ENCODE data around the gene DUSP9. TPM values are rescaled to one million over a fixed set of nuclear protein-coding genes. Genes with fewer than 3 reads are reported as not detected.
"Not testable (repeated sequence)": the region's sequence is repeated elsewhere in the genome, so short reads cannot be mapped to it uniquely, and the experiment has no call there.

DUSP9 gene
- total RNA-seq, 1 donor from 2014 or later = 4.1 TPM

DNA sequence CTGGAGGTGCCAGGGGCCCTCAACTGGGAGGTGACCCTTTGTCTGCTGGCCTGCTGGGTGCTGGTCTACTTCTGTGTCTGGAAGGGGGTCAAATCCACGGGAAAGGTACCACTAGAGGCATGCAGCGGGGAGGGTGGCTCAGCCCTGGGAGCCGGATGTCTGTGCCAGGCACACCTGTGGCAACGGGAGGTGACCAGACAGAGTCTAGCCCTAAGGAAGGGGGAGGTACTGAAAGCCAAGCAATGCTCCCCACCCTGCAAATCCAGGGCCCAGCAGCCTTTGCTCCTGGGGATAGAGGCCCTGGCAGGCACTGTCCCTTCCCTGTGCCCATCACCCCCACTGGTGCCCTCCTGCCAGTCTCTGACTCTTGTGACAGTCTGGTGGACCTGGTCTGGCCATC lies 45.0 kb downstream of the DUSP9 start:
- Histone ChIP-seq H3K36me3 (ENCODE audit: control insufficient read depth, insufficient read depth, low read length) (no peaks in the 10 kb centered on the region), H3K27me3 (ENCODE audit: control insufficient read depth, insufficient read depth, low read length) (no peaks in the 10 kb centered on the region), H3K4me3 (ENCODE audit: low read depth, low read length) (no peak overlapping the region)
- no peak for DNase-seq (ENCODE audit: low read depth)
- TF ChIP-seq CTCF (IDR thresholded peaks at IDR 0.05; ENCODE audit: insufficient read depth, low read length, poor library complexity, severe bottlenecking) = no peak

DNA sequence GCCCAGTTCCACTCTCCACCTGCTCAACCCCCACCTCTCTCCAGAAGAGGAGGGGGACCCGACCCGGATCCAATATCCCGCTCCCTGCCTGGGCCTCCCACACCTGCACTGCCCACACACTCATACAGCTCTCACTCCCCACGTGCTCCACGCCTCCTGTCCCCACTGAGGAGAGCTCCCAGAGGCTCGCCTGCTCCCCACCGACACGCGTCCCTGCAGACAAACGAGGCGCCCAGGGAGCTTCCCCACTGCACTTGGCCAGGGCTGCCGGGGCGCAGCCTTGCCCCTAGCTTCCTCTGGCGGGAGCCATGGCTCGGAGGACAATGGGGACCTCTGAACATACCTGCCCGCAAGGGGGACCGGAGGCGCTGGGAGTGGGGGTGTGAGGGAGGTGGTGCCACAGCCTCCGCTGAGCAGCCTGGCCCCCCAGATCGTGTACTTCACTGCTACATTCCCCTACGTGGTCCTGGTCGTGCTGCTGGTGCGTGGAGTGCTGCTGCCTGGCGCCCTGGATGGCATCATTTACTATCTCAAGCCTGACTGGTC lies 45.7 kb downstream of the DUSP9 start:
- DNase-seq (ENCODE audit: low read depth) = no peak
- Histone ChIP-seq H3K4me3 (ENCODE audit: low read depth, low read length) (no peak overlapping the region), H3K36me3 (ENCODE audit: control insufficient read depth, insufficient read depth, low read length) (no peaks in the 10 kb centered on the region), H3K27me3 (ENCODE audit: control insufficient read depth, insufficient read depth, low read length) (no peaks in the 10 kb centered on the region)
- TF ChIP-seq CTCF (IDR thresholded peaks at IDR 0.05; ENCODE audit: insufficient read depth, low read length, poor library complexity, severe bottlenecking) = no peak

DNA sequence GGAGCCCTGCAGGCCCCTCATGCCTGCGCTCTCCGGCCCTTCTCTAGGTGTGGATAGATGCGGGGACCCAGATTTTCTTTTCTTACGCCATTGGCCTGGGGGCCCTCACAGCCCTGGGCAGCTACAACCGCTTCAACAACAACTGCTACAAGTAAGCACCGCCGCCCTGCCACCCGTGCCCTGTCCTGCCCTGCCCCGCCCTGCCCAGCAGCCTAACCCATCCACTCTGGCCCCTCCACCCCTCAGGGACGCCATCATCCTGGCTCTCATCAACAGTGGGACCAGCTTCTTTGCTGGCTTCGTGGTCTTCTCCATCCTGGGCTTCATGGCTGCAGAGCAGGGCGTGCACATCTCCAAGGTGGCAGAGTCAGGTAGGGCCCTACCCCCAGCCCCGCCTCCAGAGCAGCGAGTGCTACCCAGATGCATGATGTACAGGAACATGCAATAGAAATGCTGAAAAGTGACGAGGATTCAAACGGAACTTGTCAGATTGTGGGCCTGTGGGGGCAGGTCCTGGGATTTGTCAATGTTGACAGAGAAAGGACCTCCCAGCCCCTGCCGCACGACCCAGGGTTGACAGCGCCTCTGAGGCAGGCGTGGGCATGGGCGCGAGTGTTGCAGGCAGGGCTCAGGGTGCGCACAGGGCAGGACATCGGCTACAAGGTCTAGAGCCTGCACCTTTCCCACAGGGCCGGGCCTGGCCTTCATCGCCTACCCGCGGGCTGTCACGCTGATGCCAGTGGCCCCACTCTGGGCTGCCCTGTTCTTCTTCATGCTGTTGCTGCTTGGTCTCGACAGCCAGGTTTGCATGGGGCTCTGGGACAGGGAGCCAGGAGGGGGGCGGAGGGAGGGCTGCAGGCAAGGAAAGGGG lies 46.4 kb downstream of the DUSP9 start:
- Histone ChIP-seq H3K36me3 (ENCODE audit: control insufficient read depth, insufficient read depth, low read length) (no peaks in the 10 kb centered on the region), H3K4me3 (ENCODE audit: low read depth, low read length) (no peak overlapping the region), H3K27me3 (ENCODE audit: control insufficient read depth, insufficient read depth, low read length) (no peaks in the 10 kb centered on the region)
- no peak for TF ChIP-seq CTCF (IDR thresholded peaks at IDR 0.05; ENCODE audit: insufficient read depth, low read length, poor library complexity, severe bottlenecking)
- DNase-seq (ENCODE audit: low read depth) = no peak

DNA sequence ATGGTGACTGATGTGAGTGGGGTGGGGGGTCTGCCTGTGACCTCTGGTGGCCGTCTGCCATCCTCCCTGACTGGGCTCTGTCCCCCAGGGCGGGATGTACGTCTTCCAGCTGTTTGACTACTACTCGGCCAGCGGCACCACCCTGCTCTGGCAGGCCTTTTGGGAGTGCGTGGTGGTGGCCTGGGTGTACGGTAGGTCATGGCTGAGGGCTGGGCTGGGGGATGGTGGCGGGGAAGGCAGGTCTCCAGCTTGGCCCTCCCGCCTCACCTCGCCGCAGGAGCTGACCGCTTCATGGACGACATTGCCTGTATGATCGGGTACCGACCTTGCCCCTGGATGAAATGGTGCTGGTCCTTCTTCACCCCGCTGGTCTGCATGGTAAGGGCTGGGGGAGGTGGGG lies 47.3 kb downstream of the DUSP9 start:
- H3K4me3 ChIP-seq (ENCODE audit: low read depth, low read length); H3K36me3 ChIP-seq (ENCODE audit: control insufficient read depth, insufficient read depth, low read length); DNase-seq (ENCODE audit: low read depth); H3K27me3 ChIP-seq (ENCODE audit: control insufficient read depth, insufficient read depth, low read length): not testable (repeated sequence)

GRCh38 chrX:153694687-153695270 lies 47.8 kb downstream of the DUSP9 start:
- DNase-seq (ENCODE audit: low read depth) = no peak
- H3K4me3 ChIP-seq (ENCODE audit: low read depth, low read length) = no peak overlapping the region
- no peaks in the 10 kb centered on the region for H3K36me3 ChIP-seq (ENCODE audit: control insufficient read depth, insufficient read depth, low read length)
- H3K27me3 ChIP-seq (ENCODE audit: control insufficient read depth, insufficient read depth, low read length) = no peaks in the 10 kb centered on the region
- no peak for TF ChIP-seq CTCF (IDR thresholded peaks at IDR 0.05; ENCODE audit: insufficient read depth, low read length, poor library complexity, severe bottlenecking)

- no peaks in the 10 kb centered on the region for H3K27me3 ChIP-seq (ENCODE audit: control insufficient read depth, insufficient read depth, low read length)
- H3K4me3 ChIP-seq (ENCODE audit: low read depth, low read length) = no peak overlapping the region
- no peaks in the 10 kb centered on the region for H3K36me3 ChIP-seq (ENCODE audit: control insufficient read depth, insufficient read depth, low read length)
- no peak for TF ChIP-seq CTCF (IDR thresholded peaks at IDR 0.05; ENCODE audit: insufficient read depth, low read length, poor library complexity, severe bottlenecking)
- DNase-seq (ENCODE audit: low read depth) = no peak
These were observed 49.1 kb downstream of the DUSP9 start for GRCh38 chrX:153696100-153696499.

GRCh38 chrX:153696538-153696937 lies 49.5 kb downstream of the DUSP9 start:
- H3K4me3 ChIP-seq (ENCODE audit: low read depth, low read length); DNase-seq (ENCODE audit: low read depth): not testable (repeated sequence)

GRCh38 chrX:153696986-153697722 lies 50.2 kb downstream of the DUSP9 start:
- not testable (repeated sequence) for H3K36me3 ChIP-seq (ENCODE audit: control insufficient read depth, insufficient read depth, low read length); DNase-seq (ENCODE audit: low read depth); H3K4me3 ChIP-seq (ENCODE audit: low read depth, low read length); H3K27me3 ChIP-seq (ENCODE audit: control insufficient read depth, insufficient read depth, low read length)

More at GRCh38 chrX:153696538-153696937, 49.5 kb downstream of the DUSP9 start:
- not testable (repeated sequence) for H3K36me3 ChIP-seq (ENCODE audit: control insufficient read depth, insufficient read depth, low read length); H3K27me3 ChIP-seq (ENCODE audit: control insufficient read depth, insufficient read depth, low read length)
